Trophoblast cell (in vitro differentiated cells and primary cell): ENCODE data around the gene GGT1.
"Not testable (repeated sequence)": the region's sequence is repeated elsewhere in the genome, so short reads cannot be mapped to it uniquely, and the experiment has no call there.

ENCODE experiments used
- DNase-seq, 2 donors: peaks; one replicate each; pipeline ENCODE4 v3.0.0-alpha.2; 2016
- H2AFZ ChIP-seq: 2 replicates; pipeline ENCODE4 v1.6.1; 2013; ENCODE audit warnings: low read length, moderate library complexity, mild to moderate bottlenecking; ENCODE audit not compliant: insufficient read depth, poor library complexity
- H2AK5ac ChIP-seq: 2 replicates; pipeline ENCODE4 v1.6.1; 2013; ENCODE audit warnings: mild to moderate bottlenecking, low read length
- H2BK120ac ChIP-seq: 2 replicates; pipeline ENCODE4 v1.6.1; 2013; ENCODE audit warnings: low read length, mild to moderate bottlenecking, moderate library complexity; ENCODE audit not compliant: insufficient read depth, poor library complexity
- H2BK12ac ChIP-seq: 2 replicates; pipeline ENCODE4 v1.6.1; 2013; ENCODE audit warnings: mild to moderate bottlenecking, low read length, moderate library complexity
- H2BK5ac ChIP-seq: 2 replicates; pipeline ENCODE4 v1.6.1; 2013; ENCODE audit warnings: low read length, low read depth, moderate library complexity, mild to moderate bottlenecking; ENCODE audit not compliant: poor library complexity
- H3K14ac ChIP-seq: 2 replicates; pipeline ENCODE4 v1.6.1; 2013; ENCODE audit warnings: mild to moderate bottlenecking, low read length
- H3K18ac ChIP-seq: 2 replicates; pipeline ENCODE4 v1.6.1; 2013; ENCODE audit warnings: mild to moderate bottlenecking, low read length
- H3K23ac ChIP-seq: 2 replicates; pipeline ENCODE4 v1.6.1; 2013; ENCODE audit warnings: low read length
- H3K27ac ChIP-seq: 2 replicates; pipeline ENCODE4 v1.5.1; 2013; ENCODE audit warnings: low read depth, mild to moderate bottlenecking, inconsistent platforms, low read length, moderate library complexity
- H3K27me3 ChIP-seq: 2 replicates; pipeline ENCODE4 v1.6.1; 2013; ENCODE audit warnings: inconsistent platforms, mild to moderate bottlenecking, low read length, moderate library complexity; ENCODE audit not compliant: insufficient read depth
- H3K36me3 ChIP-seq, 2 experiments: 1 replicate in 1 of 2; 2 replicates in 1 of 2; pipeline ENCODE4 v1.6.1; 2013; ENCODE audit warnings: low read length in 2 of 2, mild to moderate bottlenecking in 2 of 2, moderate library complexity in 1 of 2; ENCODE audit not compliant: insufficient read depth in 2 of 2, control insufficient read depth in 1 of 2
- H3K4ac ChIP-seq: 2 replicates; pipeline ENCODE4 v1.6.1; 2013; ENCODE audit warnings: low read depth, mild to moderate bottlenecking, low read length, moderate library complexity
- H3K4me1 ChIP-seq, 2 experiments: 1 replicate in 1 of 2; 2 replicates in 1 of 2; pipeline ENCODE4 v1.6.1; 2013; ENCODE audit warnings: low read length in 2 of 2, mild to moderate bottlenecking in 2 of 2, moderate library complexity in 1 of 2; ENCODE audit not compliant: insufficient read depth in 2 of 2, control insufficient read depth in 1 of 2
- H3K4me2 ChIP-seq: 2 replicates; pipeline ENCODE4 v1.6.1; 2013; ENCODE audit warnings: inconsistent platforms, mild to moderate bottlenecking, low read length, moderate library complexity
- H3K4me3 ChIP-seq: 2 replicates; pipeline ENCODE4 v1.5.1; 2013; ENCODE audit warnings: mild to moderate bottlenecking, low read depth, low read length, inconsistent platforms
- H3K79me1 ChIP-seq: one replicate; pipeline ENCODE4 v1.6.1; 2013; ENCODE audit warnings: low read length
- H3K79me2 ChIP-seq: 2 replicates; pipeline ENCODE4 v1.6.1; 2013; ENCODE audit warnings: low read length, mild to moderate bottlenecking; ENCODE audit not compliant: control insufficient read depth, insufficient read depth, poor library complexity
- H3K9ac ChIP-seq: 2 replicates; pipeline ENCODE4 v1.6.1; 2013; ENCODE audit warnings: mild to moderate bottlenecking, low read length
- H3K9me3 ChIP-seq: 2 replicates; pipeline ENCODE4 v1.6.1; 2013; ENCODE audit warnings: low read depth, mild to moderate bottlenecking, control low read depth, inconsistent platforms, low read length; ENCODE audit not compliant: insufficient read depth
- H4K12ac ChIP-seq: 2 replicates; pipeline ENCODE4 v1.6.1; 2013; ENCODE audit warnings: low read depth, mild to moderate bottlenecking, low read length, moderate library complexity
- H4K8ac ChIP-seq: 2 replicates; pipeline ENCODE4 v1.6.1; 2013; ENCODE audit warnings: low read depth, mild to moderate bottlenecking, low read length, moderate library complexity
- H4K91ac ChIP-seq: one replicate; pipeline ENCODE4 v1.6.1; 2013; ENCODE audit warnings: low read depth, mild to moderate bottlenecking, low read length, moderate library complexity
- WGBS: extraction: QIAGEN DNeasy Blood & Tissue Kit; methylation state at CpG from one replicate; pipeline ENCODE4 v1.1.7; 2013; ENCODE audit warnings: missing lambda C conversion rate; ENCODE audit not compliant: insufficient read length, insufficient coverage; ENCODE audit errors: extremely low coverage; 5-methylcytosine and 5-hydroxymethylcytosine counted together

Gene GGT1

GRCh38 chr22:24602105-24602749 lies 766 bp upstream of the GGT1 start:
- not testable (repeated sequence) for H4K12ac ChIP-seq
- WGBS = no CpG with 5 or more reads among the region's 11 CpGs

GRCh38 chr22:24603770-24604629 lies 1.0 kb downstream of the GGT1 start:
- H3K9ac ChIP-seq, H3K14ac ChIP-seq, H2BK12ac ChIP-seq, H3K9me3 ChIP-seq, H2BK120ac ChIP-seq, H3K79me1 ChIP-seq, H4K8ac ChIP-seq, H3K27me3 ChIP-seq, H3K4me3 ChIP-seq, H3K4ac ChIP-seq, H3K23ac ChIP-seq, H3K36me3 ChIP-seq, H2AK5ac ChIP-seq, H4K91ac ChIP-seq, DNase-seq, H3K18ac ChIP-seq, H3K79me2 ChIP-seq, H2AFZ ChIP-seq, H4K12ac ChIP-seq: not testable (repeated sequence)
- WGBS = no CpG with 5 or more reads among the region's 18 CpGs
- Histone ChIP-seq H3K27ac (peak overlapping the region; percentile 67), H3K4me2 (peak overlapping the region; percentile 33), H3K4me1 (peaks cover 2 to 13% of the 10 kb centered on the region in 2 experiments), H2BK5ac (peak overlapping the region; percentile 37)

More at GRCh38 chr22:24602105-24602749, 766 bp upstream of the GGT1 start:
- H2BK120ac ChIP-seq, H3K9ac ChIP-seq, H2AFZ ChIP-seq, H3K23ac ChIP-seq, H3K9me3 ChIP-seq, H3K27ac ChIP-seq, H3K79me1 ChIP-seq, H4K8ac ChIP-seq, H3K4me3 ChIP-seq, H3K14ac ChIP-seq, H3K79me2 ChIP-seq, H3K36me3 ChIP-seq, H3K4ac ChIP-seq, H3K27me3 ChIP-seq, H3K4me2 ChIP-seq, H2BK5ac ChIP-seq, H3K18ac ChIP-seq, DNase-seq: not testable (repeated sequence)
- Histone ChIP-seq H2AK5ac (peak overlapping the region; percentile 15), H4K91ac (peak overlapping the region; percentile 10), H3K4me1 (peaks cover 2 to 13% of the 10 kb centered on the region in 2 experiments), H2BK12ac (peak overlapping the region; percentile 35)

GRCh38 chr22:24606340-24606739 lies 3.3 kb downstream of the GGT1 start:
- not testable (repeated sequence) for H2BK120ac ChIP-seq, H3K23ac ChIP-seq, H3K9me3 ChIP-seq, H2BK12ac ChIP-seq, H3K4me3 ChIP-seq, H3K4me2 ChIP-seq, H4K12ac ChIP-seq, H3K79me2 ChIP-seq, H2BK5ac ChIP-seq, H2AK5ac ChIP-seq, H3K27ac ChIP-seq, H3K4ac ChIP-seq, H3K79me1 ChIP-seq, H3K27me3 ChIP-seq, H4K8ac ChIP-seq, H3K36me3 ChIP-seq, H3K9ac ChIP-seq, H3K18ac ChIP-seq, H2AFZ ChIP-seq, H4K91ac ChIP-seq, H3K14ac ChIP-seq, DNase-seq
- peaks cover 0 to 13% of the 10 kb centered on the region in 2 experiments for H3K4me1 ChIP-seq
- no CpG with 5 or more reads among the region's 2 CpGs for WGBS

- H4K8ac ChIP-seq, H3K23ac ChIP-seq, H2BK120ac ChIP-seq, H2AFZ ChIP-seq, H4K12ac ChIP-seq, H3K4ac ChIP-seq, H3K18ac ChIP-seq, H3K4me3 ChIP-seq, H3K27me3 ChIP-seq, H3K36me3 ChIP-seq, H4K91ac ChIP-seq, H3K9me3 ChIP-seq, H3K27ac ChIP-seq, H3K79me2 ChIP-seq, H2BK12ac ChIP-seq, H3K79me1 ChIP-seq, H2BK5ac ChIP-seq, H3K4me2 ChIP-seq, H2AK5ac ChIP-seq, H3K9ac ChIP-seq: not testable (repeated sequence)
- Histone ChIP-seq H3K4me1 (peaks cover 0 to 11% of the 10 kb centered on the region in 2 experiments), H3K14ac (peak overlapping the region; percentile 34)
- DNase-seq = peak in 1 of 2 donors; percentile 5
- no CpG with 5 or more reads among the region's 18 CpGs for WGBS
Observed at GRCh38 chr22:24607429-24607983, 4.5 kb downstream of the GGT1 start.
